ENCODE measurements around the gene C1orf141. TPM values are rescaled to one million over a fixed set of nuclear protein-coding genes. Genes with fewer than 3 reads are reported as not detected.

C1orf141 gene
- total and polyA plus RNA-seq, 9 of the 15 experiments (the other 6 are each of a cell fraction or from before 2014, with no cell fraction given): not detected

GRCh38 chr1:67052741-67053534 is 81.8 kb downstream of the C1orf141 start (continued):
- no peak for TF ChIP-seq RBM25 (IDR thresholded peaks at IDR 0.05; ENCODE audit: low read depth, low read length, severe bottlenecking)
- TF ChIP-seq, protein P1, sequence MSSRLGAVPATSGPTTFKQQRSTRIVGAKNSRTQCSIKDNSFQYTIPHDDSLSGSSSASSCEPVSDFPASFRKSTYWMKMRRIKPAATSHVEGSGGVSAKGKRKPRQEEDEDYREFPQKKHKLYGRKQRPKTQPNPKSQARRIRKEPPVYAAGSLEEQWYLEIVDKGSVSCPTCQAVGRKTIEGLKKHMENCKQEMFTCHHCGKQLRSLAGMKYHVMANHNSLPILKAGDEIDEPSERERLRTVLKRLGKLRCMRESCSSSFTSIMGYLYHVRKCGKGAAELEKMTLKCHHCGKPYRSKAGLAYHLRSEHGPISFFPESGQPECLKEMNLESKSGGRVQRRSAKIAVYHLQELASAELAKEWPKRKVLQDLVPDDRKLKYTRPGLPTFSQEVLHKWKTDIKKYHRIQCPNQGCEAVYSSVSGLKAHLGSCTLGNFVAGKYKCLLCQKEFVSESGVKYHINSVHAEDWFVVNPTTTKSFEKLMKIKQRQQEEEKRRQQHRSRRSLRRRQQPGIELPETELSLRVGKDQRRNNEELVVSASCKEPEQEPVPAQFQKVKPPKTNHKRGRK (tag; IDR thresholded peaks at IDR 0.05): no peak
- TF ChIP-seq HOXB6 (CRISPR knock-in tag; IDR thresholded peaks at IDR 0.05; ENCODE audit: borderline replicate concordance): no peak
- no peak for TF ChIP-seq JUNB (CRISPR knock-in tag; conservative IDR thresholded peaks at IDR 0.05)
- TF ChIP-seq GABPB2 (CRISPR knock-in tag; conservative IDR thresholded peaks at IDR 0.05): no peak
- TF ChIP-seq ARNT (IDR thresholded peaks at IDR 0.05): no peak; a peak in 1 of 4 replicates
- TF ChIP-seq ZNF282 (CRISPR knock-in tag; IDR thresholded peaks at IDR 0.05): no peak
- no peak for TF ChIP-seq HMGXB4 (CRISPR knock-in tag; IDR thresholded peaks at IDR 0.05)
- TF ChIP-seq ETV6 (IDR thresholded peaks at IDR 0.05; ENCODE audit: borderline replicate concordance in 1 of 2, low read depth in 2 of 2, low read length in 1 of 2): no peak
- TF ChIP-seq ETV6 (CRISPR knock-in tag; IDR thresholded peaks at IDR 0.05; ENCODE audit: borderline replicate concordance): no peak
- TF ChIP-seq ZNF518B (CRISPR knock-in tag; IDR thresholded peaks at IDR 0.05): no peak
- TF ChIP-seq TSC22D4 (tag; IDR thresholded peaks at IDR 0.05): no peak
- TF ChIP-seq ZKSCAN8 (CRISPR knock-in tag; IDR thresholded peaks at IDR 0.05): no peak
- no peak for TF ChIP-seq RBM15 (IDR thresholded peaks at IDR 0.05; ENCODE audit: insufficient read depth, low read length)
- TF ChIP-seq ZNF124 (CRISPR knock-in tag; IDR thresholded peaks at IDR 0.05): no peak
- no peak for TF ChIP-seq MEIS2 (IDR thresholded peaks at IDR 0.05; ENCODE audit: partially characterized antibody)
- TF ChIP-seq MITF (IDR thresholded peaks at IDR 0.05): no peak
- no peak for TF ChIP-seq TCF7 (IDR thresholded peaks at IDR 0.05; ENCODE audit: borderline replicate concordance)
- no peak for TF ChIP-seq COPS2 (conservative IDR thresholded peaks at IDR 0.05)
- TF ChIP-seq ZNF3 (CRISPR knock-in tag; IDR thresholded peaks at IDR 0.05): no peak
